PC-3 (cell line): Measurements from ENCODE around the gene CIC.

Experiments used
- EZH2 ChIP-seq: fragments of 300-600 bp; sonication (generic); IDR thresholded peaks from one replicate; pipeline ENCODE4 v1.6.1; 2017; ENCODE audit warnings: antibody characterized with exemption, mild to moderate bottlenecking, low read length; ENCODE audit not compliant: unreplicated experiment
- TF ChIP-seq, protein P1 (sequence below): fragments of 300-600 bp; sonication (generic); conservative IDR thresholded peaks from 2 replicates; pipeline ENCODE4 v1.5.1; 2017; ENCODE audit warnings: antibody characterized with exemption, low read depth, mild to moderate bottlenecking, low read length

DNA sequence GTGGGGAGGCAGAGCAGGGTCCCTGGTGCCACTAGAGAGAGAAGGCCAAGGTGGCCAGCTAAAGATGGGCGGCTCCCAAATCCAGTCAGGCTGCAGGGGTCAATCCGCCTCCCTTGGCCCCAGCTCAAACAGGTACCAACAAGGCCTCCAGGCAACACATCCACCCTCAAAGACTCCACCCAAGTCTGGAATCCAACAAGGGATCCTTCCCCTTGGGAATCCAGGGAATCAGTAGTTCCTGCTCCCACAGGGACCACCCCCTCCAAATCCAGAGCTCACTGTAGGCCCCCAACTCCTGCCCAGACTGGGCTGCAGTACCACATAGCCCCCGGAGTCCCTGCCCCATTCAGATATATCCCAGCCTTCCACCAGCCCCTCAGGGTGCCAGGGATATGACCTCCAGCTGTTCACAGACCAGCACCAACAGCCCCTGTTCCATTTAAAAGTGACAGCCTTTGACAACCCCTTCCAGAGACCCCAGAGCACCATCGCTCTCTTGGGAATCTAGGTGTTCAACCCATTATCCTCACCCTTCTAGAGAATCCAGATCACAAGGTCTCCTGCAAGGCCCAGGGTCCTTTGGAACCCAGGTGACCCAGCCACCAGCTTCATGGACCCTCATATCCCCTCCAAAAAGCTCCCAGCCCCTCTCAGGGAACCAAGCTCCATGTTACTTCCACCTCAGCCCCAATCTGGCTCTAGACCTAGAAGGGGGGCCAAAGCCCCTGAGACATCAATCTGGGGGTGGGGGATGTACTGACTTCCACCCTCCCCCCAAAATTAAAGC, 17.3 kb upstream of the CIC start:
- no peak for TF ChIP-seq EZH2
- TF ChIP-seq, protein P1, sequence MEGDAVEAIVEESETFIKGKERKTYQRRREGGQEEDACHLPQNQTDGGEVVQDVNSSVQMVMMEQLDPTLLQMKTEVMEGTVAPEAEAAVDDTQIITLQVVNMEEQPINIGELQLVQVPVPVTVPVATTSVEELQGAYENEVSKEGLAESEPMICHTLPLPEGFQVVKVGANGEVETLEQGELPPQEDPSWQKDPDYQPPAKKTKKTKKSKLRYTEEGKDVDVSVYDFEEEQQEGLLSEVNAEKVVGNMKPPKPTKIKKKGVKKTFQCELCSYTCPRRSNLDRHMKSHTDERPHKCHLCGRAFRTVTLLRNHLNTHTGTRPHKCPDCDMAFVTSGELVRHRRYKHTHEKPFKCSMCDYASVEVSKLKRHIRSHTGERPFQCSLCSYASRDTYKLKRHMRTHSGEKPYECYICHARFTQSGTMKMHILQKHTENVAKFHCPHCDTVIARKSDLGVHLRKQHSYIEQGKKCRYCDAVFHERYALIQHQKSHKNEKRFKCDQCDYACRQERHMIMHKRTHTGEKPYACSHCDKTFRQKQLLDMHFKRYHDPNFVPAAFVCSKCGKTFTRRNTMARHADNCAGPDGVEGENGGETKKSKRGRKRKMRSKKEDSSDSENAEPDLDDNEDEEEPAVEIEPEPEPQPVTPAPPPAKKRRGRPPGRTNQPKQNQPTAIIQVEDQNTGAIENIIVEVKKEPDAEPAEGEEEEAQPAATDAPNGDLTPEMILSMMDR: no peak
